Measurements from ENCODE around the gene P2RY2.
"Not testable (repeated sequence)": the region's sequence is repeated elsewhere in the genome, so short reads cannot be mapped to it uniquely, and the experiment has no call there.

Gene P2RY2

DNA sequence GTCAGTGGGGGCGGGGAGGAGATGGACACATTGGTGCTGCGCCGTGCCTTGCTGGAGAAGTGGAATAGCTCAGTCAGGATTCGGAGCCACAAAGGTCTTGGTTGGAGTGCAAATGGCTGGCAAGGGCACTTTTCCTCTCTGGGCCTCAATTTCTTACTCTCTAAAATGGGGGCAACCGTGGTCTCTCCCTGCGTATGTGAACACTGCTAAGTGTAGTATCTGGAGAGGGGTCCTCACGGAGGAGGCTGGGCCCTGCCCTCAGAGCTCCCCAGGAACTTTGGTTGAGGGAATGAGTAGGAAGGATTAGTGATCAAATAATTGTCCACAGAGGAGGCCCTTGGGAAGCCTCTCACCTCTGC lies 54.6 kb downstream of the P2RY2 start:
- TF ChIP-seq ZNF274 (IDR thresholded peaks at IDR 0.05; ENCODE audit: low read depth, low read length): no peak
- H3K4me3 ChIP-seq (ENCODE audit: low read length): no peak overlapping the region

DNA sequence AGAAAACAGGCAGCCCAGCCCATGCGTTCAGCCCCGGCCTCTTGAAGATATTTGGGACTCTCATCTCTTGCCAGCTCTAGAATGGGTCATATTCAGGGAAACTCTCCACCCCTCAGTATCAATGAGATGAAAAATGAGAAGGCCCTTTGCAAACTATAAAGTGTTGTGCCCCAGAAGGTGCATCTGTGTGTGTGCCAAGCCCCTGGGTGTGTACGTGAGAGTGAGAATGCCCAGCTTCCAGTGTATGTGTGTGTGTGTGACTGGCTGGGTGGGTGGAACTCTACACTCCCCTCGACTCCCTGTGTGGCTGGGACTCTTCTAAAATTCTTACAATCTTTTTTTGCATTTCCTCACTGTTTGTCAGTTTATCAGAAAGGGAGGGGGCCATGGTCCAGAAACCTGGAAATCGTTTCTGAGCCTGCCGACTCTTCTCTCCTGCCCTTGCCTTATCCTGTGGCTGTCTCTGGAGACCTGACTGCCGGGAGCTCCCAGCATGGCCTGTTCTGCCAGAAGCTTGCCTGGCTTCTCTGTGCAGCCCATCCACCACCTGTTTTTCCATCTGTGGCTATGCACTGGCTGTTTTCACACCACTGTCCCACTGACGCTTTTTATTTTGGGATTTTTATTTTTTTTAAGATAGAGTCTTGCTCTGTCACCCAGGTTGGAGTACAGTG lies 55.3 kb downstream of the P2RY2 start:
- no peak for TF ChIP-seq ZNF274 (IDR thresholded peaks at IDR 0.05; ENCODE audit: low read depth, low read length)
- no peak overlapping the region for H3K4me3 ChIP-seq (ENCODE audit: low read length)

DNA sequence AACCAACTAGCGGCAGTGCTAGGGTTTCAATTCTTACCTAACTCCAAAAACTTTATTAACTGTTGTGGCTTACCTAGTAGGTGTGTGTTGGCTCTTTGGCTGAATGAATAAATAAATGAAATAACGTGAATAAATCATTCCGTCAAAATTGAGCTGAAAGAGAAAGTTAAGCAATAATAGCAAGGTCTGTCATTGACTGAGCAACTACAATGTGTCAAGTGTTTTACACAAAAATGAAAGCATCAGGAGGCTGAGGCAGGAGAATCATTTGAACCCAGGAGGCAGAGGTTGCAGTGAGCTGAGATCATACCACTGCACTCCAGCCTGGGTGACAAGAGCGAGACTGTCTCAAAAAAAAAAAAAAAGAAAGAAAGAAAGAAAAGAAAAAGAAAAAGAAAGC lies 56.1 kb downstream of the P2RY2 start:
- H3K4me3 ChIP-seq (ENCODE audit: low read length): not testable (repeated sequence)

DNA sequence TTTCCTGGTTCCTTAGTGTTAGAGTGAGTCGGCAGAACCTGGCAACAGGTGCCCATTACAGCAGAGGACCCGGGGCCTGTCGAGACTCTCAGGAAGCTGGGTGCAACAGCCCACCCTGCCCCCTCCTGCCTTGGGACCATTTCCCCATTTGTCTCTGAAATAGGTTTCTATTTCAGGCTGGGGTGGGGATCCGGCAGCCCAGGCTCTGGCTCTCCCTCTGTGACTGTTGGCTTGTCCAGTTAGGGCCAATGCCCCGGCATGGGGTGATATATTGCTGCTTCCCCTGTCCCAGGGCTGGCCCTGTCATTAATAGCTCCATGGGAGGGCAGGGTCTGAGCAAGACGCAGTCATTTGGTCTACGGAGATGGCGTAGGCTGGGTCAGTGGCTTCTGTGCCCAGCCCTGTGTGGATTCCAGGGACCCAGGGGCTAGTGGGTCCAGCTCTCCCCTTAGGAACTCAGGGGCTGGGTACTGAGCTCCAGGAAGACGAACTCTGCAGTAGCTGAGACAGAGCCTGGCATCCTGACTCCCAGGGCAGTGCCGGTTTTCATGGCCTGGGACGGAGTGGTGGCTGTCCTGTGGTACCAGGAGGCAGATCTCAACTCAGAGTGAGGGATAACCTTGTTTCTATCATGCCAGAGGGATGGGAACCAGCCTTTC lies 56.8 kb downstream of the P2RY2 start:
- no peak overlapping the region for H3K4me3 ChIP-seq (ENCODE audit: low read length)
- TF ChIP-seq ZNF274 (IDR thresholded peaks at IDR 0.05; ENCODE audit: low read depth, low read length): no peak

DNA sequence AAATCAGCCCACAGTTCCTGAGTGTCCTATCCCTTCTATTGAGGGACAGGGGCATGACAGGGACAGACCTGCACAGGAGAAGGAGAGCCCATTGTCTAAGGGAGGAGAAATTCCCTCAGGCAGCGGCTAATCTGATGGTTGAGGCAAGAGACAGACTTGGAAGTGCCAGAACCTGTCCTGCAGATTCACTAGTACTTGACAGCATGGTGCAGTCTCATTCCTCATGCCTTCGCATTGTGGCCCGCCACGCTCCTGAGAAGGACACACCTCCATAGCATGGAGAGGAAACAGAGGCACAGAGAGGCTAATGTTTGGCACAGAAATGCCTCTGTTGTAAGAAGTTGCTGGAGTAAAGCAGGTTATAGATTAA lies 57.3 kb downstream of the P2RY2 start:
- H3K4me3 ChIP-seq (ENCODE audit: low read length): no peak overlapping the region
- TF ChIP-seq ZNF274 (IDR thresholded peaks at IDR 0.05; ENCODE audit: low read depth, low read length): no peak

DNA sequence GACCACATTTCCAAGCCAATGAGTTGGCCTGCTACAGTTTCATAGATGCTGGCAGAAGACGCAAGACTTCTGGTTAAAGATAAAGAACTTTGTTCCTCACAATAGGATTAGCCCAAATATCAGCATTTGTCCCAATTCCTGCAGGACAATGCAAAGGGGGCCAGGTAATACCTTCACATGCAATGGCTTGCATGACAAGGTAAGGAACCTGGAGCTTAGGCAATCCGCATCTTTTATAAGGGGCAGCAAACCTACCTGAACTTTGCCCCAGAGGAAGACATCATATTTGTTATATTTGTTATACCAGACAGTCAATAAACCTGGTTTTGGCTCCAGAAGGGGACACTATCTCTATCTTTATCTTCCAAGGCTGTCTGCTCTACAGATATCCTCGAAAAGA lies 59.4 kb downstream of the P2RY2 start:
- no peak overlapping the region for H3K4me3 ChIP-seq (ENCODE audit: low read length)
- no peak for TF ChIP-seq ZNF274 (IDR thresholded peaks at IDR 0.05; ENCODE audit: low read depth, low read length)

DNA sequence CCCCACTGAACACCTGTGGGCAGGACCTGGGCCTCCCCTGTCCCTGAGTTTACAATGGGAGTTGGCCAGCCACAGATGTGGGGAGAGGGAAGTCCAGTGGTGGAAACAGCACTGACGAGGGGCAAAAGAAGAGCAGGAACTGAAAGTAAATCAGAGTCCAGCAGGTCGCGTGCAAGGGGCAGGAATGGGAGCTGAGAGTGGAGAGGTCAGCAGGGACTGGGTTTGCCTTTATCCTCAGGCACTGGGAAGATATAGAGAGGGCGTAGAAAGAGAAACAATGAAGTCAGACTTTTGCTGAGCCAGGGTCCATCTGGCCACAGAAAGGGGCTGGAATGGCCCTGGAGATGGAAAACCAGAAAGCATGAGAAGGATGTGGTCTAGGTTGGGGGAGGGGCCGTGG lies 62.5 kb downstream of the P2RY2 start:
- TF ChIP-seq ZNF274 (IDR thresholded peaks at IDR 0.05; ENCODE audit: low read depth, low read length): no peak
- no peak overlapping the region for H3K4me3 ChIP-seq (ENCODE audit: low read length)

DNA sequence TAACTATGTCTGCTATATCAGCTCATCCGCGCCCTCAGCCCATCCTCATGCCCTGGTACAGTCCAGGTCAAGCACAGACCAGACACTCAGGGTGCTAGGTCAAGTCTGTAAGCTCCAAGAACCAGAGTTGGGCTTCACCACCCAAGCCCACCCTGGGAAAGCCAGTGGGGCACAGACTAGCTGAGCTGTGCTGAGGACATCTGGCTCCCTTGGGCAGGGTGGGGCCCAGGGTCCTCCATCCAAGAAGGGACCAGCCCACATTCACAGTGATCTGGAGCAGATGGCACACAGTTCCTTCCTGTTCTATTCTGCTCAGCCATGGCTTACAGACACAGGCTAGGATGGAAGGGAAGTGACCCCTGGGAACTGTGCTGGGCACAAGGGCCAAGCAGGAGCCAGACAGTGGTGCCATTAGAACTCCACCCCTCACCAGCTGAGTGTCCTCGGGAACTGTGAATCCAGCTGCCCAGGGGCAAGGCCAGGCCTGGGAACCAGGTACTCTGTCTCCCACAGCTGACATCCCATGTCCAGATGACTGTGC lies 63.2 kb downstream of the P2RY2 start:
- H3K4me3 ChIP-seq (ENCODE audit: low read length): no peak overlapping the region
- no peak for TF ChIP-seq ZNF274 (IDR thresholded peaks at IDR 0.05; ENCODE audit: low read depth, low read length)

DNA sequence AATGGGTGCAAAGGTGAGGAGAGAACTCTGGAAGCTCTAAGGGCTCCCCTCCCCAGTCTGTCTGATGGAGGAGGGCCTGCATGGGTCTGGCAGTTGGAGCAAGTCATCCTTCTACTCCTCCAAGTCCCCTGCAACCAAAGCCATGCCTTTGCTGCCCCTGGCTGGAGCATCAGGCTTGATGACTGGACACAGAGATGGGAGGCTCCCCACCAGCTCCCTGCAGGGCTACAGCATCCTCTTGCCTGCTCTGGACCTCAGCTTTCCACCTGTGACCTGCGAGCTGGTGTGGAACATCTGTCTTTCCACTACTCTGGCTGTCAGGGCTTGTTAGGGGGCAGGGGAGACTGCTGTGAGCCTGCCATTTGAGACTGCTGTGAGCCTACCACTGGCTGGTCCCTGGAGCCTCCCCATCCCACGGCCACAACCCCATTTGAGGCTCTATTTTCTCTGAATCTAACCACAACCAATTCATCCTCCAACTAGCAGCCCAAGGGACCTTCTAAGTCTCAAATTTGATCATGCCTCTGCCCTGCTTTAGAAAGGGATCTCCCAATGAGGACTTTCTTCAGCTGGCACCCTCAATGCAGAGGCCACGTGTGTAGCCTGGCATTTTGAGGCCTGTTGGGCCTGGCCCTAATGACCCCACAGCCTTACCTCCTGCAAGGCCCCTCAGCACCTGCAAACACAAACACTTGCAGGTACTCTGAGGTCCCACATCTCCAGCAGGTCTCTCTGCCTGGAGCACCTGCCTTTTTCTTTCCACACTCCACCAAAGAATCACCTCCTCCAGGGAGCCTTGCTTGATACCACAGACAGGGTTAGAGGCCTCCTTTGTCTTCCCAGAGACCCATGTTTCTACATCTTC lies 63.9 kb downstream of the P2RY2 start:
- no peak overlapping the region for H3K4me3 ChIP-seq (ENCODE audit: low read length)
- TF ChIP-seq ZNF274 (IDR thresholded peaks at IDR 0.05; ENCODE audit: low read depth, low read length): no peak

DNA sequence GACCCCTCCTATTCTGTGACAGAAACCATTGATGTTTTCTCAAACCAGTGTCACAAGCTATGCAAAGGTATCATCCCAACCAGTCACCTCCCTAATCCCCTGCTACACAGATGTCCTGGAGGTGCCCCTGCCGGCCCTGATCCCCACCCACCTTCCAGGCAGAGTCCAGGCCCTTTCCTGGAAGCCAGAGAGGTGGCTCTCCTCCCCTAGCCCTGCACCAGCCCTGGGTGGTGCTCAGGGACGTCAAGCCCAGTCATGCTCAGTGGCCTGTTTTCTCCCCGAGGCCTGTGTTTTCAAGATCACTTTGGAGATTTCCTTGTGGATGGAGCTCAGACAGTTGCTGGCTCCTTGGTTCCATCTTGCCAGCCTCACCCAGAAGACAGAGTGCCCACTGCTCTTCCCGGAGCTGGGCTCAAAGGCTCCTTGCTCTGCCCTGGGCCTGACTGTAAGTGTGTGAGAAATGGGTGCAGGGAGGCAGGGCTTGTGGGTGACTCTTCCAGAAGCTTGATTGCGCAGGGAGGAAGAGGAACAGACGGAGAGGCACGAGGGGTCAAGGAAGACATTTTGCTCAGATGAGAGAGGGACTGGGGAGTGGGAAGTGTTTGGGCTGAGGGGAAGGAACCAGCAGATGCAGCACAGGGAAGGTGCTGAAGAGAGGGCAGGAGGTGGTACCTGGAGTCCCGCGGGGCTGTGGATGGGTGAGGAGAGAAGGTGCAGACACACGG lies 65.4 kb downstream of the P2RY2 start:
- TF ChIP-seq ZNF274 (IDR thresholded peaks at IDR 0.05; ENCODE audit: low read depth, low read length): no peak
- H3K4me3 ChIP-seq (ENCODE audit: low read length): no peak overlapping the region

DNA sequence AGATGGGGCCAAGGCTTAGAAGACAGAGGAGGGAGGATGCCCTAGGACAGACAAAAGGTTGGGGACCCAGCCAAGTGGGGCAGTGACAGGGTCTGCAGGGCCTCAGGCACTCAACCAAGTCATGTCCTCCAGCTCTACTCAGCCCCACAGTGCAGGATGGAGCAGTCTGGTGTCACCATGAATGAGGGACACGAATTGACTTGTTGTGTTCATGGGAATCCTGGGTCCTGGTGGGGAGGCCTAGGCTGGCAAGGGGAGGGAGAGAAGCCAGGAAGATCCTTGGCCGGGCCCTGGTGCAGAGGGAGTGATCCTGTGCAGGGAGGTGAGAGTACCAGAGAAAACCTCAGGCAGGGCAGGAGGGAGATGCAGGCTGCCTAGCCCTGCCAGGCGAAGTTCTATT lies 66.0 kb downstream of the P2RY2 start:
- no peak overlapping the region for H3K4me3 ChIP-seq (ENCODE audit: low read length)
- no peak for TF ChIP-seq ZNF274 (IDR thresholded peaks at IDR 0.05; ENCODE audit: low read depth, low read length)

DNA sequence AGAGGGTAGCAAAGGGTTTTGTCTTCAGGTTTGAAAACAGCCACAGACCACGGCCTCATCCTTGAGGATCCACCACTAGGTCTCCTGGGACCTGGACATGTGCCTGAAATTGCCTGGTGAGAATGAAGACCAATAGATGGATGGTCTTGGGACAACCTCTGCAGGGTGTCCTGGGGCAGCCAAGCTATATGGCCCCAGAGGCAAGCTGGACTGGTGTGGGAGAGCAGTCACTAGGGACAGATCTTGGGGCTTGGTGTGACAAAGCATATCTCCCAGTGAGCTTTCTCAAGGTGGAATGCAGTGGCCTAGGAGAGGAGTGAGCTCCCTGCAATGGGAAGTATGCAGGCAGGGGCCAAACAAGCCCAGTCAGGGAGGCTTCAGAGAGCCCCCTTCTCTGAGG lies 67.6 kb downstream of the P2RY2 start:
- TF ChIP-seq ZNF274 (IDR thresholded peaks at IDR 0.05; ENCODE audit: low read depth, low read length): no peak
- H3K4me3 ChIP-seq (ENCODE audit: low read length): no peak overlapping the region
